HS-27A (cell line): ENCODE data around the gene RIMBP2.

Experiments used
- DNase-seq: peaks from one replicate; pipeline ENCODE4 v3.0.0-alpha.2; 2012; ENCODE audit warnings: low read depth, missing footprints

The RIMBP2 gene

DNA sequence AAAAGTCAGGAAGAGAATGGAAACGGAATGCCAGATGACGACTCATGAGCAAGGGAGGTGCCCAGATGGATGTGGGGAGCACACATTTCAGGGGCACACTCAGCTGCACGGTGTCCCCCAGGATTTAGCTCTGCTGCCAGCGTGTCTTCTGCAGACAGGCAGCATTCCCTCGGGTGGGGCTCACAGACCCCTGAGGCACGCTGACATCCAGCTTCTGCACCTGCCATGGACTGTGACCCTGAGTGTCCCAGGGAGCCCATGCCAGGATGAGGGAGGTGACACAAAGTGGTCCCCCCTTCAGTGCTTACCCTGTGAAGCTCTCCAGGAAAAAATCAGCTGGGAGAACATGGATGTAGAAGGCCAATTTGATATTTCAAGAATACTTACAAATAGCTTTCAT lies 294.2 kb downstream of the RIMBP2 start:
- no peak for DNase-seq

DNA sequence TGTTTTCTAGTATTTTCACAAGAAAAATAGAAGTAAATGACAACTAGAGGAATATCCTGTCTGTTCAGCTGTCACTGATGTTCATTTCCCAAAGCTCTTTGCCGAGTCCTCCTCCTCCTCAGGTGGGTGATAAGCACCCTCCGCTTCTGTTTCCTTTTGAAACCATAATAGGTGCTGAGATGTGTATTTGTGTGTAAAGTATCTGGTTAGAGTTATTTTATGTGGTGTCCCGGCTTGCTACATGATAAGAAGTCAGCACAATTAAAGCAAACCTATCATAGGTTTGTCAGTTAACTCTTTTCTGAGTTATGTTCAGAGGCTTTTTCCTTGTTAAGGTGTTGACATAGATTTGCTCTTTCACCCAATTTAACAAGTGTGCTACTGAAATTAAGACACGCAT lies 296.0 kb downstream of the RIMBP2 start:
- DNase-seq, result no peak

DNA sequence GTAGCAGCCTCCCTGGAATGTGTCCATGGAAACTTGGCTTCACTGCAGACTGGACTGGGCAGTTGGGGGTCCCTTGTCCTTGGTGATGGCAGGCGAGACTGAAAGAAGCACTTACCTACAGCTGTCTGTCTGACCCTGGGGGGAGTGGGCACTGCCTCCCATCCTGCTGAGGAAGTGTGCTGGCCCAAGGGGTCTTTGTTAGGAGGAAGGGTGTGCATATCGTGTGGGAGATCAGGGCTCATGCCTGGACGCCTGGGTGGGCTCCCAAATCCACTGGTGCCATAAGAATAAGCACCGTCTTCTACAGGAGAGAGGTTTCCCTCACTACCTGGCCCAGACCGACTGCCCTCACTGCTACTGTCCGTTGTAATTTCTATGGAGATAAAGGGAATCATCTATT lies 297.0 kb downstream of the RIMBP2 start:
- DNase-seq, result no peak

DNA sequence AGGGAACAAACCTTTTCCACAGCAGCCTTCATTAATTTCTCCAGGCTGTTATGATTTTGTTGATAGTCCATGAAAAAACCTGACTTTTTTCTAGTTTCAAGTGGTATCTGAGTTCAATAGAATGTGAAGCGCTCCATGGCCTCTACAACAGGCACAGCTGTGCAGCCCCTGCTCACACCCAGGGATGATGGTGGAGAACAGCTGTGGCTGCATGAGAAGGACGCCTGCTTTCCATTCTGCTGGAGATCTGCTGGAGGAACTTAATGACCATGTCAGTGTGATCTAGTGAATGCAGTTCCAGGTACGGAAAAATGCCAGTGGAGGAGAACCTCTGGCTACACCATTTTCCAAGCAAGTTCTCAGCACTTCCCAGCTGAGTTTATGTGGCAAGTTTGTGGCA lies 297.8 kb downstream of the RIMBP2 start:
- DNase-seq, result no peak

DNA sequence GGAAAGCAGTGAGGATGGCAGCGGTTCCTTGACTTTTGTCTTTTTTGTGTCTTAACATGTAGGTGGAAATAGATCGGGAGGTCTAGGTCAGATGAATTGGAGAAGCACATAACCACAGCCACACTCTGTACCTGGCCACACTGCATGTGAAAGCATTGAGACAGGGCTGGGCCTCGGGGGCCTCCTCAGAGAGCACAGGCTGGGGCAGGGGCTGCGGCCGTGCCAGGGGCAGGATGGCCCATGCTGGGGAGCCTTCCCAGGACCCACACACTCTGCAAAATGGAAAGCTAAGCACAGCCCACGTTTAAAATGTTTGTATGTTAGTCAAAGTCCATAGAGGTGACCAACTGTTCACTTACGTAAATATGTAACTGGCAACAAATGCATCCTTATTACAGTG lies 301.7 kb downstream of the RIMBP2 start:
- DNase-seq, result no peak

DNA sequence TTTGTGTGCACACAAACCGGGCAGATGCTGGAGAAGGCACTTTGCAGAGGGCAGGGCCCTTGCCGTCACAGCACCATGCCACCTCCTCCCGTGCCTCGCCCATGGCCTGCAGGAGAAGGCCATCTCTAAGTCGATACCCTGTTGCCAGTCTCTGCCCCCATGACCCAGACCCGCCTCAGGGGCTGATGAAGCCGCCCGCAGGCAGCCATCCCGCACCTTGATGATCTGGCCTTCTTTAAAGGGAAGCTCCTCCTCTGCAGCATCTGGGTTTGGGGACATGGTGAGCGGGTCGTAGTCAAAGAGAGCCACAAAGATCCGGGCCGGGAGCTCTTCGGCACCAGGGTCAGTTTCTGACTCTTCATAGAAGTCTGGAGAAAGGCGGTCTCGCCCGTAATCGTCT lies 302.2 kb downstream of the RIMBP2 start:
- DNase-seq, result no peak

DNA sequence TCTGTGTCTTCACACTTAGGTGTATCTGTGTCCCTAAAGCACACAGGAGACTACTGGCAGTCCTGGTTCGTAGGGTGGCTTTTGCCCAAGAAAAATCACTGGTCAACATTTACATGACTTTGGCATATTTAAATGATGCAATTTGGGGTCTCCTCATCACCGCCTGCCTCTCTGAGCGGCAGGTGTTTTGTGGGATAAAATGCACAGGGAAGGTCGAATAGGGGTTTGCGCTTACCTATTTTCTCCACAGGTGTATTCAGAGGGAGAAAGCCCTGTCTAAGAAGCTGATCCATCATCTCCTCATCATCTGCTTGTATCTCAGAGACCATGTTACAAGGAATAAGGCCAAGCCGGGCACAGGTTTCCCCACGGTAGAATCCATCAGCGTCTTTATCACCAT lies 303.7 kb downstream of the RIMBP2 start:
- DNase-seq, result no peak

DNA sequence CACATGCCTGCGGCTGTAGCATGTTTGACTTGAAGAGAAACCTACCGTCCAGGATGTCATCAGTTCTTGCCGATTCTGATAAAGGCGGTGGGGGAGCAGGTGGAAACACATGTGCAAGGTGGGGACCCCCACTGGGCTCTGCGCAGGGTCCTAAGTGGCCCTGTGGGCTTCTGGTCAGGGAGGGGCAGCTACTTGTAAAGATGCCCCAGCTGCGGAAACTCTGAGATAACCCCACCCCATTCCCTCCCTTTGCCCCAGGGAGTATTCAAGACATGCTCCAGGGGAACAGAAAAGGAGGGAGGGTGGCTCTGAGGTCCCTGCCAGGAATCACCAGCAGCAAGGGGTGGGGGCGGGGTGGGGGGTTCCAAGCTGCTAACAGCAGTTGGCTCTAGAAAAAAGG lies 310.8 kb downstream of the RIMBP2 start:
- no peak for DNase-seq

DNA sequence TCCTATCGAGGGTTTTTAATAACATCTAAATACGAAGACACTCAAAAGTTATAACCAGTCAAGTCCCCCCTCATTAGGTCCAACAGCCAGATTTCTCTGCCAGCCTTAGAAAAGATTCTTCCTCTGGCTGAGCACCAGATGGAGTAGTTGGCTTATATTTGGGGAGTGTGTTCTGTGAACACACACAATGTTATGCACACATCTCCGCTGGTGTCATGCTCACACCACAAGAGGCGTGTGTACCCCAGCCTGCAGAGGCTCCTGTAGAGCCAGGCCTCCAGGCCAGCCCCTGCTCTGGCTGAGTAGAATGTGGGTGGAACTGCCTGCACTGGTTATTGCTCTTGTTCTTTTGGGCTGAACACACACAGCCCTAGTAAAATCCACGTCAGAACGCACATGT lies 314.4 kb downstream of the RIMBP2 start:
- DNase-seq, result no peak

DNA sequence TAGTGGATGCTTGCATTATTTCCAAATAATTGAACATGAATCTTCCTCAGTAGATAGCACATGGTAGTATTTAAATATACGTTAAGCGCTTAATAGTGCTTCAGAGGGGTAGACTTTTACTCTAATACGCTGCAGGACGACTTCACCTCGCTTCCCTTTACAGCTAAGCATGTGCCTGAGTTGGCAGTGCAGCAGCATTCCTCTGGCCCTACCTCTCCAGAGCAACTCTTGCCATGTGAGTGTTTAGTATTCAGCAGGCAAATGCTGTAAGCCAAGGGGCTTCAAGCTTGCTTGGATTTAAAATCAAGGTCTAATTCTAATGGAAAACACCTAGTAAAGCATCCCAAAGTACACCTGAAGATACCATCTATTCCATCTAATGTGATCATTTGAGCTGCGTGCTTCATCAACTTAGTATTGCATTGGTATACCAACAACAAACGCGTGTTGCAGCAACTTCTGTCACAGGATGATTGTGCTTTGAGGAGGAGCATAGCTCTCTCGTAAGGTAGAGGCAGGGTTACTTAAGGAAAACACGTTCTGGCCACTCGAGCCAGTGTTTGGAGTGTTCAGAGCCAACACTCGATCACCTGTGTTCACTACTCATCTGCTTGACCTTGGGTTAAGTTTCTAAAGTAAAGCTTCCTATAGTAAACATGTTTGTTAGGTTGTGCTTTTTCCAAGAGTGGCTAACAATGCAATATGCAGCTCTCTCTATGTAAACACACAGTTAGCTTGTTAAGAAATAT lies 317.8 kb downstream of the RIMBP2 start:
- DNase-seq, result no peak

DNA sequence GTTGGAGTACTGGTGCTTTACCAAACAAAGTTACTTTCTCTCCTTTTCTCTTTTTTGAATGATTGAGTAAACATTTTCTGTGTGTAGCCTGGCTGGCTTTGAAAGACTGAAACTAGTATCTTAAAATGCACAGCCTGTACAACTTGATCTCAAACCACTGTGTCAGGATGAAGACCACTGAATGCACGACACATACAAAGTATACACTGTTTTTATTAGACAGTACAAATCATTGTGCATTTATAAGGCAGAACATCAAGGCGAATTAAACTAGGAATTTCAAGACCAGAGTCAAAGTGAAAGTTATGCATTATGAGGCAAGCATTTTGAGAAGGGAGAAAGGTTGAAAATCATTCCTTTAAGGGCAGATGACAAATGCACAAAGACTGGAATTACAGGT lies 319.4 kb downstream of the RIMBP2 start:
- DNase-seq, result no peak

DNA sequence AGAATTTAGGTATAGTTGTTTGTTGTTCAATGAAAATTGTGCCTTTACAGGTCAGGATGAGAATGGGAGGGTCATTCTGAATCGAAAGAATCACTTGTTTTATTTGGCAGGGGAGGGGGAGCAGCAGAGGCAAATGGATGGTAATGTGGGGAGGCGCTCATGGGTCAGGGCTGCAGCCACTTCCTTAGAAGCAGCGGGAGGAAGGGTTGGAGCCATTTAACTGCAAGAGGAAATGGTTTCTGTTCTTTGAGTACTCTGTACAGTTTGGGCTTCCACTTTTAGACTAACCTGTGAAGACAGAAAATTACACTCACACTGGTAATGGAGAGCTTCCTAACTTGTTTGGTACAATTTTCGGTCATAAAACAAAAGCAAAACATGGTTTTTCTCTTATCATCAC lies 321.2 kb downstream of the RIMBP2 start:
- DNase-seq, result no peak

DNA sequence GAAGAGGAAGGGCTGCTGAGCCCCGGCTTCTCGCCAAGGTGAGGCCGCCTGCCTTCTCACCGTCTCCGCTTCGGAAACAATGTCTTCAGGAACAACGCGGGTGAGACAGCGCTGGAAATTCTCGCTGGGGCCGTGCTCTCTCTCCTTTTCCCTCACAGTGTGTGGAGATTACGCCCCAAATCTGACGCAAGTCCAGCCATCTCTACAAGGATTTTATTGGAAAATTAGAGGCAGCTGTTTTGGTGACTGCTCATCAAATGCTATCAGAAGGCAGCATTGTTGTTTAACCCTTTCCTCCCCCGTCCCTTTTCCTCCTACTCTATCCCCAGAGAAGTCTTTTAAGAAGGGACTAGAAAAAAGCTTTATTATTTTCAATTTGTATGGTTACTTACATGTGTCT lies 324.9 kb downstream of the RIMBP2 start:
- no peak for DNase-seq

DNA sequence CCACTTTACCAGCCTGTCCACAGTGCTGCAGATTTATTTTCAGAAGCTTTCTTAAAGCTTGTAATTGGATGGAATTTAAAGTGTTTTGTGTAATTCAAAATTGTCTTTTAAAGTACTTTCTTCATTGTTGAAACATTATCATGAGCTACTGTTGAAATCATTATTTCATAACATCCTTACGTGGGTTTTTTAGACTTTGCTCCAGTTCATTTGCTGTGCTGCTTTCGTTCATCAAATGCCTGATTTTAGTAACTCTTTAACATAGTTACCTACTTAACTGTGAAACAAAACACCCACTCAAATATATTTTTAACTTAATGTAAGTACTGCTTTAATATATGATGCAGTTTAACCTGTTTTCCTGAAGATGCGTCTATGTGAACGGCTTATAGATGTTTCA lies 330.9 kb downstream of the RIMBP2 start:
- no peak for DNase-seq

DNA sequence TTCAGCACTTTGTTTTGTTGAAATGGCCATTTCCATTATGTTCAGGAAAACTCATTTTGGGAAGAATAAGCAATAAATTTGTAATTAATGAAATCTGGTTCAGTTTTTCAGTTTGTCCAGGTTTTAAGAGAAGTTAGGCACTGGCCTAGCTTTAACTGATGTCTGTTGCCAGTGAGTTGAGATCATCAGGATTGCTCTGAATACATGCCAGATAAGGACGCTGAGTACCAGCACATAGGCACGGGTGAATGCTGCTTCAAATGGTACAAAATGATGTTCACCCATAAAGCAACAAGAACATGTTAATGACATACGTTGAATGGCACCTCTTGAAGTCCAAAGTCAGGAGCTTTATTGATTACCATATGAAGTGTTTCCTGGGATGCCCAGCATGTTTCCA lies 331.9 kb downstream of the RIMBP2 start:
- DNase-seq, result no peak

DNA sequence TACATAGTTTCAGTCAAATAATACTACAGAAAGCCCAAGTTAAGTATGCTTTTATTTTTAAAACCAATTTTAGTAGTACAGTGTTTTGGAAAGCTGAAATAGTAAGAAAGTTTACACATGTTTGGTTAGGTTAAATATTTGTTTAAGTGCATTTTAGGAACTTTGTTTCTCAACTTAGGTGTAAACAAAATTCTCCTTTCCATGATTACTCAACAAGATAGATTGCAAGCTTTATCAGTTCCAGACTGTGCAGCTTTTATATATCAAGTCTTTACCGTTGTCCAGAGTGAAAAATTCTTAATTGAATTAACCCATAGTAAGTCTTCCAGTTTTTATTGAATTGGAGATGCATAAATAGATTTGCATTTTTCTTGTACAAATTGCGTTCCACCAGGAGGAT lies 333.3 kb downstream of the RIMBP2 start:
- DNase-seq, result no peak

DNA sequence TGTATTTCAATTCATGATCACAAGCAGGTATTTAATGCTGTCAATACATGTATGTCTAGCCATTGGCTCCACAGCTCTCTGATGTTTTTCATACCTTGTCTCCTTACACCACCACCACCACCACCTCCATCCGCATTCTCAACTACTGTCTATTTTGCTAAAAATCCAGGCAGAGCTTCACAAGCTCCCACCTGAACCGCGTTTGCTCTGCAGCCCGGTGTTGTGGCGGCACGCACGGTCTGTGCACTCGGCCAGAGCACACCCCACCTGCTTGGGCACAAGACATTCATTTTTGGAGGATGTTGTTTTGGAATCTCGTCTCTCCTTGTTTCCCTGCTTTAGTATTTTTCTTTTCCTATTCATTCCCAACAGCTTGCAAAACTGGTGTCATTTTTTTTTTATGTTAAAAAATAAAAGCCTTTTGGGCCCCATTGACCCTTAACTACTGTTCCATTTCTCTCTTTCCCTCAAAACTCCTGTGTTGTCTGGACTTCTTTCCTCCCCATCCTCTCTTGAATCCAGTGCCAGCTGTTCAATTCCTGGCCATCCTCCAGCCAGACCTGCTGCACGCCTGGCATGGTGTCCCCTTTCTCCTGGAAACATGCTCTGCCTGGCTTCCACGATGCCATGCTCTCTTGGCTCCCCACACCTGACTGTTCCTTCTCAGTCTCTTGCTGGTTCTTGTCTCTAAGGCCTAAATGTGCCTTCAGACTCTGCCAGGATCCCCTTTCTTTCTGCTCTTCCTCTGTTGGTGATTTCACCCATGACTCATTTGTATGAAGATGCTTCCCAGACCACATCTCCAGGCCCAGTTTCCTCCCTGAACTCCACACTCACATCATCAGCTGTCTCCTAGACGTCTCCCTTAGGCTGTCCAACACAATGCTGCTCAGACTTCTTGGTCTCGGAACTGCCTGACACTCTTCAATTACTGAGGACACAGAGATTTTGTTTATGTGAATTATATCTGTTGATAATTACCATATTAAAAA lies 340.5 kb downstream of the RIMBP2 start:
- no peak for DNase-seq

DNA sequence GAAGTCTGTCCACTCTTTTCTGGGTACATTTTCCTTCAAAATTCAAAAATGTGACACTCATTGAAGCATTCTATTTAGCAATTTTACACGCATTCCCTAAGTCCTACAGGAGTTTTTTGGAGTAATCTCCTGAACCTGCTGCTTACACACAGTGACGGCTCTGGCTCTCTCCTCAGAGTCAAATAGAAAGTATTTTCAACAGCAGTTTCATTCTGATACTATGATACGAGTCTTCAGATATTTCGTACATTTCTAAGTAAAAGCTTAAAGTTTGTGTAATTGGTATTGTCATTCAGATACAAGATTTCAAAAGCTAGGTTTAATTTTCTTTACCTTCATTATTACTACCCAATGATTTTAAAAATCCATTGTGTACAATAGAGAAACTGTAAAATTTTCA lies 342.0 kb downstream of the RIMBP2 start:
- no peak for DNase-seq

DNA sequence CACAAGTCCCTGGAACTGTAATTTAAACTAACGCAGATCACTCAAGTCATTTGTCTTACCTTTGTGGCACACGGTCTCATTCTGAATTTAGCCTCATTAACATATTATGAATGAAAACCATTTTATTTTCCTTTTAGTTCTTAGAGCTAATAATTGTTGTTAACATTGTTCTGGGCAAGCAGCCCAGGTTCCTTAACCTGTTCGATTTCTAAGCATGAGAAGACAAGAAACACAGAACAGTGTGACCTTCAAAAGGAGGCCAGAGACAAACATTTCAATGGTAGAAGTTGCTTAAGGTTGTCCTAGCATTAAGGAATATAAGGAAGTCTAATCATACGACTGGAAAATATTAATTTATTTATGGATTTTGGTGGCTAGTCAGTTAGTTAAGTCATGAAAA lies 343.2 kb downstream of the RIMBP2 start:
- no peak for DNase-seq

DNA sequence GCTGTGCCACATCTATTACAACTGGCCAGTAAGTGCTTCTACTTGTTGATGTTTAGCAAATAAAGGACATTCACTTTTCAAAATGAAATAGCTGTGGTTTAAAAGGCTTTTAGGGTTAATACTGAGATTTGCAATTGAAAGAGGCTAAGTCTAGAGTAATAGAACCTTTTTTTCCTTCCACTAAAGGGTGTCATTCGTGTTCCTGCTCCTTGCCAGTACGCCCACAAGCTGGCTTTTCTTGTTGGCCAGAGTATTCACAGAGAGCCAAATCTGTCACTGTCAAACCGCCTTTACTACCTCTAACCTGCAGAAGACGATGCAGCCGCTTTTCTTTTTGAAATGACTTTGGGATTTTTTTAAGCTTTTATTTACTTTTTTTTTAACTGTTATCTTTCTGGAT lies 344.8 kb downstream of the RIMBP2 start:
- no peak for DNase-seq

DNA sequence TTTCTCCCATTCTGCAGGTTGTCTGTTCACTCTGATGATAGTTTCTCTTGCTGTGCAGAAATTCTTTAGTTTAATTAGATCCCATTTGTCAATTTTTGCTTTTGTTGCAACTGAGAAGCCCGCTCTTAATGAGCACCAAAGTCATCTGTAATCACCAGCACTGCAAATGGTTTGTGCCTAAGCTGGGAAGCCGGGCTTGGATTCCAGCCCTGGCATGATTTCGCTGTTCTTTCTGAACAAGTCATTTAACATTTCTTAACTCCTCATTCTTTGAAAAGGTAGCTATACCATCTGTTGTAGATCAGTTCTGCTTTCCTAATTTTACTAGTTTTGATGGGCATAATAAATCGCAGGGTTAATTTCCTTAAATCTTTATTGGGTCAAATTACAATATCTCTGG lies 346.3 kb downstream of the RIMBP2 start:
- no peak for DNase-seq

DNA sequence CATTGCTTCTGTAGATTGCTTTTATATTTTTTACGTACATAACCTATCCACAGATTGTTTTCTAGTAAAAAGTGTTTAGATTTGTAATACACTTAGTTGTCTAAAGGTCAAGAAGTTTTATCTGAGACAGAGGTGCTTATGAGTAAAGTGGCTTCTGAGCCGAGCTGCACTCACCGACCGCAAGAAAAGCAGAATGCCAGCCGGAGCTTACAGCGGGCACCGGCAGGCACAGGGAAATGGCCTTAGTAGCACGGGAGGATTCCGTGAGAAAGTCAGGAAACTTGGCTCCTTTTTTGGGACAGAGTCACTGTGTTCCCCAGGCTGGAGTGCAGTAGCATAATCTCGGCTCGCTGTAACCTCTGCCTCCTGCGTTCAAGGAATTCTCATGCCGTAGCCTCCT lies 348.6 kb downstream of the RIMBP2 start:
- DNase-seq, result no peak

DNA sequence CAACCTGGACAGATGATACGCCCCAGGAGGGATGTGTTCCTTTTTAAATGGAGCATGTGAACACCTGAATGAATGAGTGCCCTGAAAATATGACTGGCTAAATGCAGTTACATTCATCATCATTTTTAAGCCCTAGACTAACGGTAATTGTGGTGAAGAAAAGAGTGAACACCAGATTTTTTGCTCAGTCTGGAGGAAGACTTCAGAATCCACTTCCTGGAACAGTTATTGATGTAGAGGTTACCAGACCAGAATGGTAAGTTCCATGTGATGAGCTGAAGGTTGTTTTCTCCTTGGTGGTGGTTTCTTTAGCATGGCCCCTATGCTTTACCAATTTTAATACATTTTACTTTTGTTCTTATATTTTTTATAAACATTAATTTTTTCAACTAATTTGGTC lies 349.1 kb downstream of the RIMBP2 start:
- no peak for DNase-seq
